ENCODE measurements around the gene TAS2R41. TPM values are rescaled to one million over a fixed set of nuclear protein-coding genes. Genes with fewer than 3 reads are reported as not detected.

The TAS2R41 gene
- polyA plus RNA-seq, 1 donor: not detected

DNA sequence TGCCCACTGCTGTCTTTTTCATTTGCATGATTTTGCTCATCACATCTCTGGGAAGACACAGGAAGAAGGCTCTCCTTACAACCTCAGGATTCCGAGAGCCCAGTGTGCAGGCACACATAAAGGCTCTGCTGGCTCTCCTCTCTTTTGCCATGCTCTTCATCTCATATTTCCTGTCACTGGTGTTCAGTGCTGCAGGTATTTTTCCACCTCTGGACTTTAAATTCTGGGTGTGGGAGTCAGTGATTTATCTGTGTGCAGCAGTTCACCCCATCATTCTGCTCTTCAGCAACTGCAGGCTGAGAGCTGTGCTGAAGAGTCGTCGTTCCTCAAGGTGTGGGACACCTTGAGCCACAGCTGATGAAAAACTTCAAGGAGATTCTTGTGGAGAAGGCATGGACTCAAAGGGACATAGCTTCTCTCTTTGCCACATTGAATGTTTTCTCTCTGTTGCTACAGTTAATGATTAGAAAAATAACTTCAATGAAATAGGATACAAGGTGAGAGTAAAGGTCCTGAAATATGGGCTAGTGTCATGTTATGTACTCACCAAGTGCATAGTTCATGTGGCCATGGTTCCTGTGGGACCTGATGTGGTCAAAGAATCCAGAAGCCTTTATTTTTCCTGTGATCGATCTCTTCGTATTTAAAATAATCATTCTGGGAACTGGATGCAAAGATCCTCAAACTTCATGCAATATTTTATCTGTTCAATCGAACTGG is 33.5 kb upstream of the TAS2R41 start:
- WGBS (ENCODE audit: insufficient coverage, low lambda C conversion rate): no CpG with 5 or more reads among the region's 6 CpGs

DNA sequence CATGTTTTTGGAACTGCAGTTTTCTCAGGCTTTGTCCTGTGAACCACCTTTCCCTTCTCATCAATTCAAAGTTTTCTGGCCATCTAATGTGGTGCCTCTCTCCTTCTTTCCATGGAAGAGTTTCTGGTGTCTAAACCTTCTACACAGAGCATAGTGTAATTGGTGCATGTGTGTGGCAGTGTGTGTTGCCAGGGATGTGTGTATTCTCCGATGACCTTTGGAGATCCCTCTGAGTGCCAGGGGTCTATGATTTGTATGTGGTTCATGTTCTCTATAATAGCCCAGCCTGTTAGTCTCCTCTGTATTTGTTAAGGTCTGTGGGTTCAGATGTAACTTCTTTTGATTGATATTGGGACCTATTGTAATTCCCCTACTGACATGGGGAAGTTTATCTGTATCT is 32.9 kb upstream of the TAS2R41 start:
- no CpG with 5 or more reads among the region's 1 CpG for WGBS (ENCODE audit: insufficient coverage, low lambda C conversion rate)

More for the DNA sequence above, 33.5 kb upstream of the TAS2R41 start:
- Histone ChIP-seq H3K4me3 (ENCODE audit: low read length) (no peak overlapping the region), H3K36me3 (ENCODE audit: control insufficient read depth, insufficient read depth, low read length) (no peaks in the 10 kb centered on the region), H3K9me3 (ENCODE audit: control insufficient read depth, low read depth, low read length) (no peaks in the 10 kb centered on the region), H3K27me3 (ENCODE audit: control insufficient read depth, insufficient read depth, low read length) (peaks cover 6% of the 10 kb centered on the region), H3K4me1 (ENCODE audit: control insufficient read depth, insufficient read depth, low read length) (no peaks in the 10 kb centered on the region), H3K27ac (ENCODE audit: low read length) (no peak overlapping the region)
- no peak for DNase-seq

DNA sequence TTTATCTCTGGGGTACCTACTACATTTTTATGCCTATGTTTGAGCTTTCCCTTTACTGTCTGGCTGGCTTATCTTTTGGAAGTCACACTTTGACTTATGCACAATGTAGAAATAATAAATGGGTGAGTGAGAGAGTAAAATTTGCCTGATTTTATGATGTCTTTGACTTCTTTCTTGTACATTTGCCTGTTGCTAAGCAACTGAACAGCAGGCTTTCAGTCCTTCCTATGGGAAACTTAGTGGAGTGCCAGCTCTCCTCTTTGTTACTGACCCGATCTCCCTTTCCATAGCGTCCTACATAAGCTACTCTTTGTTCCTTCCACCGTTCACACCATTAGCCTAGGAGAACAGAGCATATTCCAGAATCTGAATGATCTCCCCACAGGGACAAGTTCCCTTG is 30.2 kb upstream of the TAS2R41 start:
- Histone ChIP-seq H3K27ac (ENCODE audit: low read length) (no peak overlapping the region), H3K4me1 (ENCODE audit: control insufficient read depth, insufficient read depth, low read length) (no peaks in the 10 kb centered on the region)

More for the DNA sequence above, 32.9 kb upstream of the TAS2R41 start:
- H3K36me3 ChIP-seq (ENCODE audit: control insufficient read depth, insufficient read depth, low read length): no peaks in the 10 kb centered on the region
- H3K4me1 ChIP-seq (ENCODE audit: control insufficient read depth, insufficient read depth, low read length): no peaks in the 10 kb centered on the region
- H3K27me3 ChIP-seq (ENCODE audit: control insufficient read depth, insufficient read depth, low read length): peaks cover 6% of the 10 kb centered on the region
- DNase-seq: no peak
- no peak overlapping the region for H3K27ac ChIP-seq (ENCODE audit: low read length)
- H3K4me3 ChIP-seq (ENCODE audit: low read length): no peak overlapping the region
- no peaks in the 10 kb centered on the region for H3K9me3 ChIP-seq (ENCODE audit: control insufficient read depth, low read depth, low read length)

DNA sequence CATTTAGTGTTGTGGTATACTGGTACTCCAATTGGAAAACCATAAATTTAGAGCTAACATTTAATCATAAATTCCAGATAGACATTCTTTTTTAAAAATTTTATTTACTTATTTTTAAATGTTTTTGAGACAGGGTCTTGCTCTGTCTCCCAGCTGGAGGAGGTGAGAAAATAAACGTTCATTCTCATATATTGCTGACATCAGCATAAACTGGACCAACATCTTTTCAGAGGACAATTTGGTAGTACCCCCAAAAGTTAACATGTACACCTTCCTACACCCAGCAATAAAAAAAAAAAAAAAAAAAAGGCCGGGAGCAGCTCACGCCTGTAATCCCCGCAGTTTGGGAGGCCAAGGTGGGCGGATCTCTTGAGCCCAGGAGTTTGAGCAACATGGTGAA is 29.2 kb upstream of the TAS2R41 start:
- peaks cover 6% of the 10 kb centered on the region for H3K27me3 ChIP-seq (ENCODE audit: control insufficient read depth, insufficient read depth, low read length)
- no peaks in the 10 kb centered on the region for H3K4me1 ChIP-seq (ENCODE audit: control insufficient read depth, insufficient read depth, low read length)
- no peaks in the 10 kb centered on the region for H3K9me3 ChIP-seq (ENCODE audit: control insufficient read depth, low read depth, low read length)
- no peaks in the 10 kb centered on the region for H3K36me3 ChIP-seq (ENCODE audit: control insufficient read depth, insufficient read depth, low read length)
- no peak overlapping the region for H3K4me3 ChIP-seq (ENCODE audit: low read length)
- no peak for DNase-seq
- WGBS (ENCODE audit: insufficient coverage, low lambda C conversion rate): no CpG with 5 or more reads among the region's 5 CpGs
- H3K27ac ChIP-seq (ENCODE audit: low read length): no peak overlapping the region

More for the DNA sequence above, 30.2 kb upstream of the TAS2R41 start:
- Histone ChIP-seq H3K36me3 (ENCODE audit: control insufficient read depth, insufficient read depth, low read length) (no peaks in the 10 kb centered on the region), H3K4me3 (ENCODE audit: low read length) (no peak overlapping the region), H3K27me3 (ENCODE audit: control insufficient read depth, insufficient read depth, low read length) (peaks cover 6% of the 10 kb centered on the region), H3K9me3 (ENCODE audit: control insufficient read depth, low read depth, low read length) (no peaks in the 10 kb centered on the region)
- DNase-seq: no peak
- no CpG with 5 or more reads among the region's 3 CpGs for WGBS (ENCODE audit: insufficient coverage, low lambda C conversion rate)

DNA sequence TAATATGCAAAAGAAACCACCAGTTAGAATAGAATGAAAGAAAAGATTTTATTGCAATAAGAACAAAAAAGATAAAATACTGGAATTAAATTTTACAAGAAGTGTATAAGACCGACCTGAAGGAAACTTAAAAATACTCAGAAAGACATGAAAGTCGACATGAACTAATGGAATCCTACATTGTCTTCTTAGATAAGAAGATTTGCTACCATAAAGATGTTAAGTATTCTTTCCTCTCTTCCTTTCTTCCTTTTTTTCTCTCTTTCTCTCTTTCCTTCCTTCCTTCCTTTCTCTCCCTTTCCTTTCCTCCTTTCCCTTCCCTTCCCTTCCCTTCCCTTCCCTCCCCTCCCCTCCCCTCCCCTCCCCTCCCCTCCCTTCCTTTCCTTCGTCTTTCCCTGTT is 27.9 kb upstream of the TAS2R41 start:
- Histone ChIP-seq H3K4me3 (ENCODE audit: low read length) (no peak overlapping the region), H3K9me3 (ENCODE audit: control insufficient read depth, low read depth, low read length) (no peaks in the 10 kb centered on the region), H3K4me1 (ENCODE audit: control insufficient read depth, insufficient read depth, low read length) (no peaks in the 10 kb centered on the region), H3K27ac (ENCODE audit: low read length) (no peak overlapping the region), H3K27me3 (ENCODE audit: control insufficient read depth, insufficient read depth, low read length) (peaks cover 6% of the 10 kb centered on the region), H3K36me3 (ENCODE audit: control insufficient read depth, insufficient read depth, low read length) (no peaks in the 10 kb centered on the region)
- DNase-seq: no peak
- 75% methylated on average over 2 of the region's 3 CpGs for WGBS (ENCODE audit: insufficient coverage, low lambda C conversion rate)

DNA sequence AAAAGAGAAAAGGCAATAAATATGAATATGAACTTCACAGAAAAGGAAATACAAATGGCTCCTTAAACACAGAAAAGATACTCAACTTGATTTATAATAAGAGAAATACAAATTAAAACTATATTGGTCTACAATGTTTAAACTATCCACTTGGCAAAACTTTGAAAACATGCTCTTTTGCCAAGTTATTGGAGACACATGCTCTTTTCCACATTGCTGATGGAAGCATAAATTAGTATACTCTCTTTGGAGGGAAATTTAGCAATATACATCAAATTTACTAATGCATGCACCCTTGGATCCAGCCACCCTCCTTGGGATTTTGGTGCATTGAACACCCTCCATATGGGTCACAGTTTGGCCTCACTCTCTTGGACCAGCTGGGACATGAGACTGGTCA is 26.6 kb upstream of the TAS2R41 start:
- DNase-seq: no peak
- no peak overlapping the region for H3K4me3 ChIP-seq (ENCODE audit: low read length)
- peaks cover 4% of the 10 kb centered on the region for H3K27me3 ChIP-seq (ENCODE audit: control insufficient read depth, insufficient read depth, low read length)
- no peaks in the 10 kb centered on the region for H3K4me1 ChIP-seq (ENCODE audit: control insufficient read depth, insufficient read depth, low read length)
- H3K27ac ChIP-seq (ENCODE audit: low read length): no peak overlapping the region
- H3K9me3 ChIP-seq (ENCODE audit: control insufficient read depth, low read depth, low read length): no peaks in the 10 kb centered on the region
- no peaks in the 10 kb centered on the region for H3K36me3 ChIP-seq (ENCODE audit: control insufficient read depth, insufficient read depth, low read length)

DNA sequence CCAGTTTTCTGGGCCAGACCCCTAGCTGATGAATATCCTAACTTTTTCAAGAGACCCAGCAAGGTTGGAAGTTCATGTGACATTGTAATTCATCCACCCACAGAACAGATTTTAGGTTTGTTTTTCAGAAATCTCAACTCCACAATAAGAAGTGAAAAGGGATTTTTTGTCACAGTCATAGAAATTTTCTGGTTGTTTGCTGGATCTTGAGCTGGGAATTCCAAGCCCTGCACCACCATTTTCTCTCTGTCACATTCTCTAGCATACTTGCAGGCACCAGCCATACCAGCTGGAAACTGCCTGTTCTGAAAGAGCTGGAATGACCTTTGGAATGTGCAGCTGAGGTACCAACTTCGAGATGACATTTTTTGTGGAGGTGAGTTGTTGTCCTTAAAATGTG is 25.9 kb upstream of the TAS2R41 start:
- DNase-seq: no peak
- no peaks in the 10 kb centered on the region for H3K4me1 ChIP-seq (ENCODE audit: control insufficient read depth, insufficient read depth, low read length)
- no CpG with 5 or more reads among the region's 1 CpG for WGBS (ENCODE audit: insufficient coverage, low lambda C conversion rate)
- H3K36me3 ChIP-seq (ENCODE audit: control insufficient read depth, insufficient read depth, low read length): no peaks in the 10 kb centered on the region
- no peak overlapping the region for H3K4me3 ChIP-seq (ENCODE audit: low read length)
- H3K27me3 ChIP-seq (ENCODE audit: control insufficient read depth, insufficient read depth, low read length): peaks cover 4% of the 10 kb centered on the region
- no peak overlapping the region for H3K27ac ChIP-seq (ENCODE audit: low read length)
- no peaks in the 10 kb centered on the region for H3K9me3 ChIP-seq (ENCODE audit: control insufficient read depth, low read depth, low read length)

DNA sequence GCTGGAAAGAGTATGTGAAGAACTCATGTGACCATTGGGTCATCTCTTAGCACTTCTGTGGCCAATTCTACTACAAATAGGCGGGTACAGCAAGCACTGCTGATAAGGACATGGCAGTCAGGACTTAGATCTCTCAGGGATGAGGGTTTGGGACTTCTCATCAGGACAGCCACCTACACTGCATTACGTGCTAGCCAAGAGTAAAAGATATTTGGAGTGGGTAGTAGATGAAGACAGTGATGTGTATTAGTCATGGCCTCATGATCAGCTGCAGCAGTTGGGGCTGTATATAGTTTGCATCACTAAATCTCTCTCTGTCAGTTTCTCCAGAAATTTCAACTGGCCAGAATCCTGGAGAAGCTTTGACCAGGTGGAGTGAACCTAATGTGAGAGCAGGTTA is 25.2 kb upstream of the TAS2R41 start:
- Histone ChIP-seq H3K4me1 (ENCODE audit: control insufficient read depth, insufficient read depth, low read length) (no peaks in the 10 kb centered on the region), H3K4me3 (ENCODE audit: low read length) (no peak overlapping the region), H3K9me3 (ENCODE audit: control insufficient read depth, low read depth, low read length) (no peaks in the 10 kb centered on the region), H3K36me3 (ENCODE audit: control insufficient read depth, insufficient read depth, low read length) (no peaks in the 10 kb centered on the region), H3K27me3 (ENCODE audit: control insufficient read depth, insufficient read depth, low read length) (peaks cover 2% of the 10 kb centered on the region), H3K27ac (ENCODE audit: low read length) (no peak overlapping the region)
- no CpG with 5 or more reads among the region's 2 CpGs for WGBS (ENCODE audit: insufficient coverage, low lambda C conversion rate)
- no peak for DNase-seq

DNA sequence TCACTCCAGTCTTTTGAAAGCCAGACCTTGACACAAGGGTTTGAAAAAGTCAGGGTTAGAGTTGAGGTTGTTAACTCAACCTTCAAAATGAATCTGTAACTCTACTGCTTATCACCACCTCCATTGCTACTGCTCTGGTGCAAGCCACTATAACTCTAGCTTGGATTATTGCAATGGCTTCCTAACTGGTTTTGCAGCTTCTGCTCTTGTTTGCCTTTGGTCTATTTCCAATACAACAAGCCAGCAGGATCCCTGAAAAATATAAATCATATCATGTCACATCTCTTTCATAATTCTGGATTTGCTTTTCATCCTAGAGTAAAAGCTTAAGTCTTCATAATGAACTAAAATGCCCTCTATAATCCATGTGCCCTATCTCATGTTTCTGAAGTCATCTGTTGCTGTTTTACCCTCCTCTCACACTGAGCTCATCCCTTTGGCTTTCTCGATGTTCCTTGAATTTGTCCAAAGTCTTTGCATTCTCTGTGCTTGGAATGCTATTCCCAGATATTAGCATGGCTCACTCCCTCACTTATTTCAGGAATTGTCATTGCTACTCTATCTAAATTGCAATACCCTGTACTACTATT is 23.5 kb upstream of the TAS2R41 start:
- no peak overlapping the region for H3K4me3 ChIP-seq (ENCODE audit: low read length)

DNA sequence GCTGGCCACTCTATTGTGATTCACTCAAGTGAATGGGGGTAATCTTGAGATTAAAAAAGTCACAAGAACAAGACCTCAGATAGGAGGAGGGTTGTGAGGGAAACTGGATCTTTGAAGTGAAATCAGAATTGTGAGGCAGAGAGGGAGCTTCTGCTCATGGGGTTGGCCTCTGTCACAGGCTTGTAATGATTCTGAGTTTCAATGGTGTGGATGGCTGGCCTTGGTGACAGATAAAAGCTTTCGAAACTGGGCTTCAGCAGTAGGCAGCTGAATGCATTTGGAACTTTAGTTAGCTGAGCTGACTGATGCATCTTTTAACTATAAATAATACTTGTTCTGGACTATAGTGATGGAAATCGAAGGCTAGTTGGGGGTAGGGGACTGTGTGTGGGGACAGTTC is 22.2 kb upstream of the TAS2R41 start:
- H3K9me3 ChIP-seq (ENCODE audit: control insufficient read depth, low read depth, low read length): no peaks in the 10 kb centered on the region
- 100% methylated on average over 1 of the region's 2 CpGs for WGBS (ENCODE audit: insufficient coverage, low lambda C conversion rate)

More for the DNA sequence above, 23.5 kb upstream of the TAS2R41 start:
- Histone ChIP-seq H3K27ac (ENCODE audit: low read length) (no peak overlapping the region), H3K27me3 (ENCODE audit: control insufficient read depth, insufficient read depth, low read length) (no peaks in the 10 kb centered on the region), H3K4me1 (ENCODE audit: control insufficient read depth, insufficient read depth, low read length) (no peaks in the 10 kb centered on the region), H3K9me3 (ENCODE audit: control insufficient read depth, low read depth, low read length) (no peaks in the 10 kb centered on the region), H3K36me3 (ENCODE audit: control insufficient read depth, insufficient read depth, low read length) (no peaks in the 10 kb centered on the region)
- no peak for DNase-seq
- WGBS (ENCODE audit: insufficient coverage, low lambda C conversion rate): 100% methylated on average over 1 of the region's 1 CpG

DNA sequence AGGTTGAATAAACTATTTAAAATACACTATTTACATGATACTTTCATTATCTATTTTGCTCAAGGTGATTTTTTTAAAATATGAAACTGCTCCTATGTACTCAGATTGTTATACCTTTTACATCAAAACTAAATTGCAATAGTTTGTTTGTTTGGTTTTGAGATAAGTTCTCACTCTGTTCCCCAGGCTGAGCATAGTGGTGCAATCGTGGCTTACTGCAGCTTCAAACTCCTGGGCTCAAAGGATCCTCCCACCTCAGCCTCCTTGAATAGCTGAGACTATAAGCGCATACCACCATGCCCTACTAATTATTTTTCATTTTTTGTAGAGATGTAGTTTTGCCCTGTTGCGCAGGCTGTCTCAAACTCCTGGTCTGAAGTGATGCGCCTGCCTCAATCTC is 21.7 kb upstream of the TAS2R41 start:
- H3K4me3 ChIP-seq (ENCODE audit: low read length): no peak overlapping the region
- no peaks in the 10 kb centered on the region for H3K36me3 ChIP-seq (ENCODE audit: control insufficient read depth, insufficient read depth, low read length)
- no peaks in the 10 kb centered on the region for H3K27me3 ChIP-seq (ENCODE audit: control insufficient read depth, insufficient read depth, low read length)
- no CpG with 5 or more reads among the region's 4 CpGs for WGBS (ENCODE audit: insufficient coverage, low lambda C conversion rate)
- DNase-seq: no peak
- no peaks in the 10 kb centered on the region for H3K9me3 ChIP-seq (ENCODE audit: control insufficient read depth, low read depth, low read length)
- H3K27ac ChIP-seq (ENCODE audit: low read length): no peak overlapping the region
- no peaks in the 10 kb centered on the region for H3K4me1 ChIP-seq (ENCODE audit: control insufficient read depth, insufficient read depth, low read length)

More for the DNA sequence above, 22.2 kb upstream of the TAS2R41 start:
- Histone ChIP-seq H3K27me3 (ENCODE audit: control insufficient read depth, insufficient read depth, low read length) (no peaks in the 10 kb centered on the region), H3K36me3 (ENCODE audit: control insufficient read depth, insufficient read depth, low read length) (no peaks in the 10 kb centered on the region), H3K27ac (ENCODE audit: low read length) (no peak overlapping the region), H3K4me3 (ENCODE audit: low read length) (no peak overlapping the region), H3K4me1 (ENCODE audit: control insufficient read depth, insufficient read depth, low read length) (no peaks in the 10 kb centered on the region)
- no peak for DNase-seq

Measured in large intestine (tissue), 3 donors.